HUES48 (cell line): ENCODE data around the gene ZC3H7B.
"Not testable (repeated sequence)": the region's sequence is repeated elsewhere in the genome, so short reads cannot be mapped to it uniquely, and the experiment has no call there.

Experiments used
- H3K27ac ChIP-seq: one replicate; pipeline ENCODE4 v1.7.0; 2013; ENCODE audit warnings: low read depth, low read length, inconsistent platforms
- H3K27me3 ChIP-seq: 2 replicates; pipeline ENCODE4 v1.6.1; 2013; ENCODE audit warnings: mild to moderate bottlenecking, low read length; ENCODE audit not compliant: control insufficient read depth, insufficient read depth
- H3K36me3 ChIP-seq: 2 replicates; pipeline ENCODE4 v1.6.1; 2013; ENCODE audit warnings: low read length; ENCODE audit not compliant: control insufficient read depth, insufficient read depth
- H3K4me1 ChIP-seq: 2 replicates; pipeline ENCODE4 v1.6.1; 2013; ENCODE audit warnings: mild to moderate bottlenecking, low read length; ENCODE audit not compliant: control insufficient read depth, insufficient read depth
- H3K4me3 ChIP-seq: 2 replicates; pipeline ENCODE4 v1.5.1; 2013; ENCODE audit warnings: mild to moderate bottlenecking, low read depth, low read length
- H3K9ac ChIP-seq: 2 replicates; pipeline ENCODE4 v1.6.1; 2013; ENCODE audit warnings: mild to moderate bottlenecking, low read depth, low read length, moderate library complexity
- H3K9me3 ChIP-seq: 2 replicates; pipeline ENCODE4 v1.6.1; 2013; ENCODE audit warnings: low read length; ENCODE audit not compliant: control insufficient read depth, insufficient read depth

The ZC3H7B gene, protein sequence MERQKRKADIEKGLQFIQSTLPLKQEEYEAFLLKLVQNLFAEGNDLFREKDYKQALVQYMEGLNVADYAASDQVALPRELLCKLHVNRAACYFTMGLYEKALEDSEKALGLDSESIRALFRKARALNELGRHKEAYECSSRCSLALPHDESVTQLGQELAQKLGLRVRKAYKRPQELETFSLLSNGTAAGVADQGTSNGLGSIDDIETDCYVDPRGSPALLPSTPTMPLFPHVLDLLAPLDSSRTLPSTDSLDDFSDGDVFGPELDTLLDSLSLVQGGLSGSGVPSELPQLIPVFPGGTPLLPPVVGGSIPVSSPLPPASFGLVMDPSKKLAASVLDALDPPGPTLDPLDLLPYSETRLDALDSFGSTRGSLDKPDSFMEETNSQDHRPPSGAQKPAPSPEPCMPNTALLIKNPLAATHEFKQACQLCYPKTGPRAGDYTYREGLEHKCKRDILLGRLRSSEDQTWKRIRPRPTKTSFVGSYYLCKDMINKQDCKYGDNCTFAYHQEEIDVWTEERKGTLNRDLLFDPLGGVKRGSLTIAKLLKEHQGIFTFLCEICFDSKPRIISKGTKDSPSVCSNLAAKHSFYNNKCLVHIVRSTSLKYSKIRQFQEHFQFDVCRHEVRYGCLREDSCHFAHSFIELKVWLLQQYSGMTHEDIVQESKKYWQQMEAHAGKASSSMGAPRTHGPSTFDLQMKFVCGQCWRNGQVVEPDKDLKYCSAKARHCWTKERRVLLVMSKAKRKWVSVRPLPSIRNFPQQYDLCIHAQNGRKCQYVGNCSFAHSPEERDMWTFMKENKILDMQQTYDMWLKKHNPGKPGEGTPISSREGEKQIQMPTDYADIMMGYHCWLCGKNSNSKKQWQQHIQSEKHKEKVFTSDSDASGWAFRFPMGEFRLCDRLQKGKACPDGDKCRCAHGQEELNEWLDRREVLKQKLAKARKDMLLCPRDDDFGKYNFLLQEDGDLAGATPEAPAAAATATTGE

GRCh38 chr22:41301085-41302020, at the start of gene ZC3H7B:
TSS of gene ZC3H7B (plus strand) at chr22:41301525. CDS start at chr22:41320661, 19,136 bp downstream.
- Histone ChIP-seq H3K4me1 (peaks cover 13% of the 10 kb centered on the region), H3K27me3 (no peaks in the 10 kb centered on the region), H3K9me3 (no peaks in the 10 kb centered on the region), H3K36me3 (peaks cover 4% of the 10 kb centered on the region), H3K4me3 (peak within 1 kb of the TSS; percentile 88), H3K27ac (peak within 1 kb of the TSS; percentile 75), H3K9ac (peak within 1 kb of the TSS; percentile 82)

- Histone ChIP-seq H3K9ac (no peak overlapping the region), H3K36me3 (peaks cover 96% of the 10 kb centered on the region), H3K9me3 (no peaks in the 10 kb centered on the region), H3K4me1 (no peaks in the 10 kb centered on the region), H3K27ac (no peak overlapping the region), H3K27me3 (no peaks in the 10 kb centered on the region), H3K4me3 (no peak overlapping the region)
Measured at GRCh38 chr22:41252365-41252764, 49.0 kb upstream of the ZC3H7B start.

- H3K36me3 ChIP-seq = peaks cover 96% of the 10 kb centered on the region
- no peak overlapping the region for H3K9ac ChIP-seq
- H3K9me3 ChIP-seq = no peaks in the 10 kb centered on the region
- H3K27ac ChIP-seq = no peak overlapping the region
- no peaks in the 10 kb centered on the region for H3K27me3 ChIP-seq
- no peaks in the 10 kb centered on the region for H3K4me1 ChIP-seq
- no peak overlapping the region for H3K4me3 ChIP-seq
Measured at GRCh38 chr22:41254230-41254629, 47.1 kb upstream of the ZC3H7B start.

- Histone ChIP-seq H3K9ac (no peak overlapping the region), H3K4me3 (no peak overlapping the region), H3K27me3 (no peaks in the 10 kb centered on the region), H3K9me3 (no peaks in the 10 kb centered on the region), H3K4me1 (no peaks in the 10 kb centered on the region), H3K27ac (no peak overlapping the region), H3K36me3 (peaks cover 96% of the 10 kb centered on the region)
Measured at GRCh38 chr22:41256254-41257253, 44.8 kb upstream of the ZC3H7B start.

DNA sequence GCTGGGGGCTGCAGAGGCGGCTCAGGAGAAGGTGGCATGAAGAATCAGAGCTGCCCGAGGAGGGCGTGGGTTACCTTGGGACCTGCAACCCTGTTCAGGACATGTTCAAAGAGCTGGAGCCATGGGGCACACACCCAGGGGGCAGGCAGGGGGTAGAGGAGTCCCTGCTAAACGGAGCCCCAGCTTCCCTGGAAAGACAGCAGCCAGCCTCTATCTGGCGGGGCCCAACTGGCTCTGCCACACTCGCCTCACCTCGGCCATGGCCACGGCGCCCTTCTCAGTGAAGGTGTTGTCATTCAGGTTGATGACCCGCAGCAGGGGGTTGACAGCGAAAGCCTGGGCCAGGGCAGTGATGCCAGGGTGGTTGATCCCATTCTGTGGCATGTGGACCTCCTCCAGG, 43.6 kb upstream of the ZC3H7B start:
- Histone ChIP-seq H3K9me3 (no peaks in the 10 kb centered on the region), H3K4me1 (no peaks in the 10 kb centered on the region), H3K27me3 (no peaks in the 10 kb centered on the region), H3K4me3 (no peak overlapping the region), H3K27ac (no peak overlapping the region), H3K36me3 (peaks cover 97% of the 10 kb centered on the region), H3K9ac (no peak overlapping the region)

GRCh38 chr22:41259756-41260155, 41.6 kb upstream of the ZC3H7B start:
- not testable (repeated sequence) for H3K4me1 ChIP-seq, H3K27me3 ChIP-seq, H3K9ac ChIP-seq, H3K4me3 ChIP-seq, H3K9me3 ChIP-seq, H3K27ac ChIP-seq
- H3K36me3 ChIP-seq = peaks cover 98% of the 10 kb centered on the region

GRCh38 chr22:41260871-41261270, 40.5 kb upstream of the ZC3H7B start:
- Histone ChIP-seq H3K4me1 (no peaks in the 10 kb centered on the region), H3K27ac (no peak overlapping the region), H3K9ac (no peak overlapping the region), H3K36me3 (peaks cover 97% of the 10 kb centered on the region), H3K27me3 (no peaks in the 10 kb centered on the region), H3K9me3 (no peaks in the 10 kb centered on the region), H3K4me3 (no peak overlapping the region)

DNA sequence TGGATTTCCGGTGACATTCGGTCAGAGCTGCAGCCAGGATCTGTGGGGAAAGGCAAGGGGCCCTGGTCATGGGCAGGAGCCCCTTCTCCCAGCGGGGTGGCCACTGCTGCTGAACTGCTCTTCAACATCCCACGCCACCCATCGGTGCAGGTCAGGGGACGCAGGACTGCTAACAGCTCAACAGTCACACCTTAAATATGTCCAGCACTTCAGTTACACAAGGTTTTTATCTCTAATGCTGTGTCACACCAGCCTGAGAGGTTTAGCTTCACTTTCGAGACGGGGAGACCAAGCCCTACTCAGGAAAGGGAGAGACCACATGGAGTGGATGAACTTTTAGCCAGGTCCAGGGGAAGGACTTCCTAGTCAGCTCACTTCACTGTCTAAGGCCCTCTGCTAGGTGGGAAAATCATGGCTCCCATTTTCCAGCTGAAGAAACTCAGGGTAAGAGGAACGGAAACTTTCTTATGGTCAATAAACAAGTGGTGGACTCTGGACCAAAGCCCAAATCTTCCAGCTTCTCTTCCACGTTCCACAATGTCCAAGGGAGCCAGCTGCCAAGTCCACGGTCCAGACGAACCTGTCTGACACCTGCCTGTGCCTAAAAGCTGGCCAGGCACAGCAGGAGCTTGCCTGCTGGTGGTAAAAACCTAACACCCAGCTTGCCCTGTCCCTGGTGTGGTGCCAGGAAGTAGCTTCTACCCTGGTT, 39.6 kb upstream of the ZC3H7B start:
- no peaks in the 10 kb centered on the region for H3K4me1 ChIP-seq
- peaks cover 96% of the 10 kb centered on the region for H3K36me3 ChIP-seq
- no peaks in the 10 kb centered on the region for H3K27me3 ChIP-seq
- H3K4me3 ChIP-seq = no peak overlapping the region
- no peak overlapping the region for H3K27ac ChIP-seq
- no peaks in the 10 kb centered on the region for H3K9me3 ChIP-seq
- no peak overlapping the region for H3K9ac ChIP-seq

DNA sequence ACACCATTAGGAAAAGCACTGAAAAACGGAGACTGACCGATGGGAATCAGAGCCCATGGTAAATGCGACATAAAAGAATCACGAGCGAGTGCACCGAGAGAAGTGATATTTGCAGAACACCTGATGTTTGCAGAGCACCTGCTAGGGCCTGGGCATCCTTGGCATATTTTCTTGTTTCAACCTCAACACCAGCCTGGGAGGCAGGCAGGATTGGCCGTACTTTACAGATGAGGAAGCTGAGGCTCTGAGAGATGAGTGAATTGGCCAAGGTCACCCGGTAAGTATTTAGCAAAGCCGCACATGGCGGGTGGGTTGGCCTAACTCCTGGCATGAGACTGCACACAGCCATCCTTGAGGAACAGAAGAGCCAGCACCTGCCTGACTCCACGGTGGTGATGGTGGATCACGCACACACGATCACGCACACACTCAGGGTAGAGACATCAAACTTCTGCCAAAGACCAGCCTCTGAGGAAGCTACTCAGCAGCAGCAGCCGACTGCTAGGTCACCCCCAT, 39.0 kb upstream of the ZC3H7B start:
- H3K9ac ChIP-seq = no peak overlapping the region
- no peak overlapping the region for H3K27ac ChIP-seq
- peaks cover 94% of the 10 kb centered on the region for H3K36me3 ChIP-seq
- H3K4me3 ChIP-seq = no peak overlapping the region
- H3K27me3 ChIP-seq = no peaks in the 10 kb centered on the region
- H3K9me3 ChIP-seq = no peaks in the 10 kb centered on the region
- H3K4me1 ChIP-seq = no peaks in the 10 kb centered on the region
